Body of pancreas (tissue), 4 donors: ENCODE data around the gene BRSK1. TPM values are rescaled to one million over a fixed set of nuclear protein-coding genes. Genes with fewer than 3 reads are reported as not detected.

Experiments used
- ATAC-seq: fragments of 150-250 bp; one replicate; pipeline ENCODE4 v1.9.1; 2016
- DNase-seq, 4 donors: peaks; one replicate each; pipeline ENCODE4 v3.0.0-alpha.2; 2019
- H3K27ac ChIP-seq, 4 donors: fragments of 200-600 bp; sonication (generic); 1 replicate in 3 of 4; 2 replicates in 1 of 4; pipeline versions ENCODE4 v1.5.1 to v1.6.1; 2016 to 2019; ENCODE audit warnings: mild to moderate bottlenecking in 1 of 4, mixed read lengths in 1 of 4, moderate library complexity in 1 of 4
- H3K27me3 ChIP-seq, 2 donors: fragments of 200-600 bp; sonication (generic); one replicate each; pipeline ENCODE4 v1.6.0; 2016; ENCODE audit warnings: mild to moderate bottlenecking in 1 of 2
- H3K36me3 ChIP-seq, 2 donors: fragments of 200-600 bp; sonication (generic); replicated peaks in 1 of 2; 2 replicates each; pipeline ENCODE4 v1.5.1; 2016; ENCODE audit warnings: low read depth in 2 of 2; ENCODE audit not compliant: insufficient read depth in 1 of 2
- H3K4me1 ChIP-seq: fragments of 200-600 bp; sonication (generic); one replicate; pipeline ENCODE4 v1.6.0; 2016
- H3K4me3 ChIP-seq, 2 donors: fragments of 200-600 bp; sonication (generic); 1 replicate in 1 of 2; 2 replicates in 1 of 2; pipeline ENCODE4 v1.5.1; 2016 to 2019
- H3K9me3 ChIP-seq, 3 donors: fragments of 200-600 bp; sonication (generic); 1 replicate in 2 of 3; 2 replicates in 1 of 3; pipeline ENCODE4 v1.5.1; 2016
- POLR2A ChIP-seq, 3 donors: fragments of 450-650 bp; IDR thresholded peaks; one replicate each; pipeline ENCODE4 v1.6.1; 2016; ENCODE audit warnings: antibody characterized with exemption in 3 of 3, mild to moderate bottlenecking in 2 of 3
- WGBS, 2 donors: methylation state at CpG; one replicate each; pipeline ENCODE4 v1.1.5; 2017; 5-methylcytosine and 5-hydroxymethylcytosine counted together
- intact Hi-C: fragments of 100-400 bp; cut with DNase I; formaldehyde crosslinking; loops from one replicate; pipeline ENCODE4 v1.15.1; 2023
- total RNA-seq, 2 donors: library from RNA; depleted of rRNA; stranded (reverse); fragments of >200 nt; gene quantifications; one replicate each; pipeline ENCODE4 v1.1.0, GENCODE V29; 2016
- TF ChIP-seq, protein P1 (sequence below), 7 experiments: fragments of 450-650 bp in 4 of 7; fragments of 200-600 bp in 3 of 7; sonication (generic) in 3 of 7; IDR thresholded peaks; one replicate each; pipeline ENCODE4 v1.5.1; 2016 to 2019; ENCODE audit warnings: antibody characterized with exemption in 7 of 7

The BRSK1 gene
- total RNA-seq, 2 donors from 2014 or later, result 0.66 to 1.0 TPM

DNA sequence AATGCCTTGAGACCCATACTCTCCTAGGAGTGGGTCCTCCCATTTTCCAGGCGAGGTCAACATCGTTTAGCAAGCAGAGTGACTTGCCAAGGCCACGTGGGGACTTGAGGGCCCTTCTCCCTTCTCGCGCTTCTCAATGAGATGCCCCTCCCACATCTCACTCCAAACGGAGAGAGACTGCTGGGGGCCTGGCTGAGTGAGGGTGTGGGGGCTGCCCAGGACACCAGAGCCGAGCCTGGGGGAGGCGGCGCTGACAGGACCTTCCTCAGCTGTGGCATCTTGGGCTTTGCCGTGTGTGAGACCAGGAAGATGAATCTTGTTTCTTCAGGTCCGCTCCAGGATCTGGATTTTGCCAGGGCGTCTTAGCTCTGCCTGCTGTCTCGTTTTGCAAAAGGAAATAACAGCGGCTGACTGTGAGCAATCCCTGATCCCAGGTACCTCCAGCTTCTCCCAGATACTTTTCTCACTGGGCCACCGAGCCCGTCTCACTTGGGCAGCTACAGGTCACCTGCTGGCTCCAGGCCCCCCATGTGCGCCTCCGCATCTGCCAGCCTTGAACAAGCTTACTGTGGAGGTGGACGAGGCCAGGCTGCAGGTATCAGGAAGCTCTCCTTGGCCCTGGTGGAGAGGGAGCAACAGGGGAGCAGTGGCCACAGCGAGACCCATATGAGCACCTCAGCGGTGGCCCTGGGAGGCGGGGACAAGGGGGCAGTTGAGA is 64.7 kb downstream of the BRSK1 start:
- WGBS, 2 donors, result 72 to 80% methylated on average over 18 to 22 of the region's 22 CpGs
- TF ChIP-seq, protein P1, sequence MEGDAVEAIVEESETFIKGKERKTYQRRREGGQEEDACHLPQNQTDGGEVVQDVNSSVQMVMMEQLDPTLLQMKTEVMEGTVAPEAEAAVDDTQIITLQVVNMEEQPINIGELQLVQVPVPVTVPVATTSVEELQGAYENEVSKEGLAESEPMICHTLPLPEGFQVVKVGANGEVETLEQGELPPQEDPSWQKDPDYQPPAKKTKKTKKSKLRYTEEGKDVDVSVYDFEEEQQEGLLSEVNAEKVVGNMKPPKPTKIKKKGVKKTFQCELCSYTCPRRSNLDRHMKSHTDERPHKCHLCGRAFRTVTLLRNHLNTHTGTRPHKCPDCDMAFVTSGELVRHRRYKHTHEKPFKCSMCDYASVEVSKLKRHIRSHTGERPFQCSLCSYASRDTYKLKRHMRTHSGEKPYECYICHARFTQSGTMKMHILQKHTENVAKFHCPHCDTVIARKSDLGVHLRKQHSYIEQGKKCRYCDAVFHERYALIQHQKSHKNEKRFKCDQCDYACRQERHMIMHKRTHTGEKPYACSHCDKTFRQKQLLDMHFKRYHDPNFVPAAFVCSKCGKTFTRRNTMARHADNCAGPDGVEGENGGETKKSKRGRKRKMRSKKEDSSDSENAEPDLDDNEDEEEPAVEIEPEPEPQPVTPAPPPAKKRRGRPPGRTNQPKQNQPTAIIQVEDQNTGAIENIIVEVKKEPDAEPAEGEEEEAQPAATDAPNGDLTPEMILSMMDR (IDR thresholded peaks at IDR 0.05), result no peak
- no peak for TF ChIP-seq POLR2A (IDR thresholded peaks at IDR 0.05)
- Histone ChIP-seq H3K9me3 (no peaks in the 10 kb centered on the region), H3K4me3 (no peak overlapping the region), H3K36me3 (peaks cover 0 to 1% of the 10 kb centered on the region in 2 donors), H3K27me3 (peaks cover 0 to 17% of the 10 kb centered on the region in 2 donors), H3K27ac (no peak overlapping the region), H3K4me1 (peaks cover 8% of the 10 kb centered on the region)
- DNase-seq (no peak), ATAC-seq (no peak)
- intact Hi-C loops, result no loop called here

- TF ChIP-seq POLR2A (IDR thresholded peaks at IDR 0.05), result no peak
- TF ChIP-seq, protein P1 (IDR thresholded peaks at IDR 0.05), result no peak
- no peak overlapping the region for H3K4me3 ChIP-seq
- no peak overlapping the region for H3K27ac ChIP-seq
- intact Hi-C loops, result no loop called here
- no peak for DNase-seq
- peaks cover 0 to 1% of the 10 kb centered on the region in 2 donors for H3K36me3 ChIP-seq
- peaks cover 0 to 20% of the 10 kb centered on the region in 2 donors for H3K27me3 ChIP-seq
- WGBS, 2 donors, result 62 to 64% methylated on average over 9 to 11 of the region's 11 CpGs
- no peaks in the 10 kb centered on the region for H3K9me3 ChIP-seq
- no peak for ATAC-seq
- peaks cover 20% of the 10 kb centered on the region for H3K4me1 ChIP-seq
Measured at GRCh38 chr19:55350620-55351315, 67.0 kb downstream of the BRSK1 start.

GRCh38 chr19:55352040-55352439 is 68.2 kb downstream of the BRSK1 start:
- no peak overlapping the region for H3K27ac ChIP-seq
- peaks cover 0 to 20% of the 10 kb centered on the region in 2 donors for H3K27me3 ChIP-seq
- peaks cover 20% of the 10 kb centered on the region for H3K4me1 ChIP-seq
- DNase-seq (no peak), ATAC-seq (no peak)
- H3K4me3 ChIP-seq, result no peak overlapping the region
- TF ChIP-seq POLR2A (IDR thresholded peaks at IDR 0.05), result no peak
- TF ChIP-seq, protein P1 (IDR thresholded peaks at IDR 0.05), result no peak
- H3K36me3 ChIP-seq, result peaks cover 0 to 1% of the 10 kb centered on the region in 2 donors
- H3K9me3 ChIP-seq, result no peaks in the 10 kb centered on the region
- 58 to 63% methylated on average over 6 of the region's 6 CpGs for WGBS, 2 donors
- intact Hi-C loops, result no loop called here

DNA sequence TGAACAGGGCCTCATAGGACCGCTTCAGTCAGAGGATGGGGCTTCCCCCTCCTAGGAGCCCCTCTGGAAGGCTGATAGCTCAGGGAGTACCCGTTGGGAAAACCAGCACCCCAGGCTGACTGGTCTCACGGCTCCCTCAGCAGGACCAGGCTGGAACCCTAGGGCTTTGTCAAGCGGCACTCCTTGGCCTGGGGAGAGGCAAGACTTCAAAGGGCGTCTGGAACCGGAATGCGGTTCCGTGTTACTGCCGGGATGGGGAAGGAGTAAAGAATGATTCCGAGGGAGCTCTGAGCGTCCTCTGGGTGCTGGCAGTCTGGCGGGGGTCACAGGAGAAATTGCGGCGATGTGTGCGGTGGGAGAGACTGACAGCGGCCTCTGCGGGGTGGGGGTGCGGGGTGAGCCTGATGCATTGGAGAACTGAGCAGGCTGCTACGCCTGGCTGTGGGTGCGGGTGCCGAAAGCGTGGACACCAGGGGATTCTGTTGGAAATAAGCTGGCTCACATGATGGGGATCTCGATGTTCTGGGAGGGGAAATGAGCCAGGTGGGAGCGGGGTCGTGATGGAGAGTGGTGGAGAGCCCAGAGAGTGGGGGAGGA is 68.8 kb downstream of the BRSK1 start:
- Histone ChIP-seq H3K4me1 (peaks cover 20% of the 10 kb centered on the region), H3K4me3 (no peak overlapping the region), H3K9me3 (no peaks in the 10 kb centered on the region), H3K27ac (no peak overlapping the region), H3K27me3 (peaks cover 0 to 20% of the 10 kb centered on the region in 2 donors), H3K36me3 (no peaks in the 10 kb centered on the region)
- intact Hi-C loops, result no loop called here
- ATAC-seq (no peak), DNase-seq (no peak)
- 47 to 65% methylated on average over 16 to 25 of the region's 25 CpGs for WGBS, 2 donors
- TF ChIP-seq, protein P1 (IDR thresholded peaks at IDR 0.05), result no peak
- TF ChIP-seq POLR2A (IDR thresholded peaks at IDR 0.05), result no peak
